Measurements from ENCODE around the gene UTRN. TPM values are rescaled to one million over a fixed set of nuclear protein-coding genes. Genes with fewer than 3 reads are reported as not detected.

Gene UTRN
- total RNA-seq, 1 experiment from 2014 or later = 125 TPM

GRCh38 chr6:144292372-144292771, 7.2 kb downstream of the UTRN start:
- POLR2A ChIA-PET = no interaction called here
- H3K27ac Mint-ChIP-seq = no peak overlapping the region
- H3K27me3 Mint-ChIP-seq (ENCODE audit: low read depth) = no peaks in the 10 kb centered on the region
- H3K4me1 Mint-ChIP-seq = peaks cover 14% of the 10 kb centered on the region
- no peak for TF ChIP-seq SMAD4 (CRISPR knock-in tag; IDR thresholded peaks at IDR 0.05)
- TF ChIP-seq TP53 (CRISPR knock-in tag; IDR thresholded peaks at IDR 0.05) = no peak
- no peak for TF ChIP-seq PRRX2 (CRISPR knock-in tag; IDR thresholded peaks at IDR 0.05)
- TF ChIP-seq ZBTB43 (CRISPR knock-in tag; IDR thresholded peaks at IDR 0.05) = no peak
- no peak for TF ChIP-seq ELF4 (CRISPR knock-in tag; IDR thresholded peaks at IDR 0.05; ENCODE audit: low read depth)
- no peak for TF ChIP-seq SP1 (CRISPR knock-in tag; conservative IDR thresholded peaks at IDR 0.05)
- TF ChIP-seq GRHL2 (CRISPR knock-in tag; IDR thresholded peaks at IDR 0.05; ENCODE audit: insufficient replicate concordance, severe bottlenecking) = no peak
- TF ChIP-seq SMAD3 (CRISPR knock-in tag; IDR thresholded peaks at IDR 0.05; ENCODE audit: borderline replicate concordance) = no peak
- TF ChIP-seq EMX1 (CRISPR knock-in tag; IDR thresholded peaks at IDR 0.05) = no peak
- TF ChIP-seq ZNF425 (CRISPR knock-in tag; conservative IDR thresholded peaks at IDR 0.05) = no peak
- TF ChIP-seq PREB (CRISPR knock-in tag; IDR thresholded peaks at IDR 0.05; ENCODE audit: borderline replicate concordance) = no peak
- TF ChIP-seq ERG (CRISPR knock-in tag; IDR thresholded peaks at IDR 0.05) = no peak
- no peak for TF ChIP-seq HMGA2 (CRISPR knock-in tag; IDR thresholded peaks at IDR 0.05)
- no peak for TF ChIP-seq RELA (CRISPR knock-in tag; IDR thresholded peaks at IDR 0.05; ENCODE audit: borderline replicate concordance)
- no peak for TF ChIP-seq E2F1 (CRISPR knock-in tag; IDR thresholded peaks at IDR 0.05)
- ATAC-seq = no peak
- CTCF ChIA-PET = no interaction called here
- H3K4me3 Mint-ChIP-seq = no peak overlapping the region
- DNase-seq (ENCODE audit: low spot score) = no peak
- peaks cover 26% of the 10 kb centered on the region for H3K36me3 Mint-ChIP-seq
- H3K9me3 Mint-ChIP-seq = peaks cover 14% of the 10 kb centered on the region

- Mint-ChIP-seq H3K9me3 (peaks cover 14% of the 10 kb centered on the region), H3K27me3 (ENCODE audit: low read depth) (no peaks in the 10 kb centered on the region), H3K4me3 (no peak overlapping the region), H3K36me3 (peaks cover 23% of the 10 kb centered on the region), H3K27ac (no peak overlapping the region), H3K4me1 (peaks cover 19% of the 10 kb centered on the region)
- DNase-seq (ENCODE audit: low spot score) (no peak), ATAC-seq (no peak)
- TF ChIP-seq RELA (CRISPR knock-in tag; IDR thresholded peaks at IDR 0.05; ENCODE audit: borderline replicate concordance) (no peak), SMAD4 (CRISPR knock-in tag; IDR thresholded peaks at IDR 0.05) (no peak), NR3C1 (CRISPR knock-in tag; conservative IDR thresholded peaks at IDR 0.05; ENCODE audit: low read depth) (no peak), CBFB (CRISPR knock-in tag; IDR thresholded peaks at IDR 0.05; ENCODE audit: low read depth) (no peak), ATF6 (CRISPR knock-in tag; IDR thresholded peaks at IDR 0.05) (no peak), SP1 (CRISPR knock-in tag; conservative IDR thresholded peaks at IDR 0.05) (no peak), FOXP4 (CRISPR knock-in tag; IDR thresholded peaks at IDR 0.05) (no peak)
- POLR2A ChIA-PET = no interaction called here
- CTCF ChIA-PET = no interaction called here
Observed at GRCh38 chr6:144294016-144294415, 8.9 kb downstream of the UTRN start.

All from WTC11 (cell line).